HG03097 (cell line): ENCODE measurements around the gene RXFP4.
"Not testable (repeated sequence)": the region's sequence is repeated elsewhere in the genome, so short reads cannot be mapped to it uniquely, and the experiment has no call there.

ENCODE experiments used
- ATAC-seq: cut with Tn5 transposase; IDR thresholded peaks from one replicate; pipeline ENCODE4 v1.9.1; 2021; ENCODE audit not compliant: unreplicated experiment, low FRiP score

RXFP4 gene

DNA sequence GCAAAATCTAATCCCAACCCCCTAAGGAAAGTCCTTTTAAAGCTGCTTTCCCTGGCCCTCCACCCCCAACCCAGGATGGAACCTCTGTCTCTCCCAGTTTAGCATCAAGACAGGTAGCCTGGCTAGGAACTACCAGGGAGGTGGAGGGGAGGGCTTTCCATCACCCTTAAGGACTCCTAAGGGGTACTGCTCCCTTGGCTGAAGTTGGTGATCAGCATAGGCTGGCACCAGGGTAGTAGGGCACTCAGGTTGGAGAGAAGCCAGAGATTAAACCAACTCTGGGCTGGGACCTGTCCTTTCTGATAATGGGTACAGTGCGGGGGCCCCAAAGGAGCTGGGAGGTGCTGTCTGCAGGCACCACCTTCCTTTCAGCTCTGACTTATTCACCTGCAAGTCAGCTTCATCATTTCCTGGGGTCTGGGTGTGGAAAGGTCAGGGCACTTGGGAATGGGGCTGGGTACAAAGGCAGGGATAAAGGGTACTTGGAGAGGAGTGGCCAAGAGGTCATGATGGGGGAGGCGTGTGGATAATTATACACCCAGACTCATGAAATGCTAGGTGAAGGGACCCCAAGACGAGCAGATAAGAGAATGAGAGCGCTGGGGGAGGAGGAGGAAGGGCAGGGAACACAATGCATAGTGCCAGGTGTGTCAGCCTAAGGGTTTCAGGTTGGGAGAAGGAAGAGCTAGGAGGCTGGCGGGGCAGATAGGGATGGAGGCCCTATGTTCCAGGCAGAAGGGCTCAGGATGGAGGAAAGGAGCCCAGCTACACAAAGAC lies 35.7 kb downstream of the RXFP4 start:
- ATAC-seq = no peak

DNA sequence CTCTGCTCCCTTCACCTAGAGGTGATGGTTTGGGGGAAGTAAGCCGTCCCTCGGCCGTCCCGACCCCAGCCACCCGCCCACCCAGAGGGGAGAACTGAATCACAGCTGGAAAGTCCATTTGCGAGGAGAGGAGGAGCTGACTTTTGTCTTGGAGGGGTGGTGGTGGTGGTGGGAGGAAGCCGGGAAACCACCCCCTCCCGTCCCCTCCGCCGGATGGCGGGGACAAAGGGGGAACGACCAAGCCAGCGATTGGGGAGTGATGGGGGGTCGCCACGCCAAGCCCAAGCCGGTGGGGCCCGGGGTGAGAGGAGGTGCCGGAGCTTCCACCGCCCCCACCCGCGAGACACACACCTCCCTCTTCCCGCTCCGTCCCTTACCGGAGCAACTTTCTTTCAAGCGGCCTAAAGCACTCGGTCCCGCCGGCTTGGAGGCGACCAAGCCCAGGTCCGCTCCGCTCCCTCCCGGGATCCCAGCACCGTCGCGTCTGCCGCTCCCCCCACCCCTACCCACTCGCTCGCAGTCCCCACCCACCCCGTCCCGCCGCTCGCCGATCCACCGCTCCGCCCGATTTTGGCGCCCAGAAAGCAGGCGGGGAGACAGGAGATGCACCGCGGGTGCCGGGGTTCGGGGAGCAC lies 36.4 kb downstream of the RXFP4 start:
- ATAC-seq = no peak

DNA sequence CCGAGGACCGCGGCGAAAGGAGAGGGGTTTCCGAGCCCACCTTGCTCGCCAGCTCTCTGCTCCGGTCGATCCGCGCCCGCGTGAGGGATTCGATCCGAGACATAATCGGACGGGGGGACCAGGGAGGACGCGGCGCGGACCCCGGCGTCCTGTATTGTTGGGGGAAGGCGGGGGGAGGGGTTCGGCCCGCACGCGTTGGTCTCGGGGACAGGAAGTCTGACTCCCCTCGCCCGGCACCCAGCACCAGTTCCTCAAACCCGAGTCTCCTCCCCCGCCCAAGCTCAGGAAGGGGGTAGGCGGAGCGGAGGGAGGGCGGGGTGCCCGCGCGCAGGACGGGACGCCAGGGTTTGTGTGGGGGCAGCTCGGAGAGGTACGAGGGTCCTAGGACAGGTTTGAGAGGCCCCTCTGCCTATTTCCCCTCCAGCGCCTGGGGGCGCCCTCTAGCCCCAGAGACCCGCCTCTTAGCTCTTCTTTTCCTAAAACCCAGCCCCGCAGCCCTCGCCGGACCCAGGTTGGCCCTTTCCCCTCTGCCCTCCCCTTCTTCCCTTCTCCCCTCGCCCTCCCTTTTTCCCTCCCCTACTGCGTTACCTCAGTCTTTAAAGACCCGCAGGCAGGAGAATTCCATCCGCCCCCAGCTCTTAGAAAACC lies 37.0 kb downstream of the RXFP4 start, which contains the start of gene ARHGEF2:
Gene ARHGEF2, minus strand, starts transcription at position 223 of the 648 bp plus-strand sequence. Its CDS starts 120 bp downstream, at position 103.
- ATAC-seq = peak; percentile 32

DNA sequence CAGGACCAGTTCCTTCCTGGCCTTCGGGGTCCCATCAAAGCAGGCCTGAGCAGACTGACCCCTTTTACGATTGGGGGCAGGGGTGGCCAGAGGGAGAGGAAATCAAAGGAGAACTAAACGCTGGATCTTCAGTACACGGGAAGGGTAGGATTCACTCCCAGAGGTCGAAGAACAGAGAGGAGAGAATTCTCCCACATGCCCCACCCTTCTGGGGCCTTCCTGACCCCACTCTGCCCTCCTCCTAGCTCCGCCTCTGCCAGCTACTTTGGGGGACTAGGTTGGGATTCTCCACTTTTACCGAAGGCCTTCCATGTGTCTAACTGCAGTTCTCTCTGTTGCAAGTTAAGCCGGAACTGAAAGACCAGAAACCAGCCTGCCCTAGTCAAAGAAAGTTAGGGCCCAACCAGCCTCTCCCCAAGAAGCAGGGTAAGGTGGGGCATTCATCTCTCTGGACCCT lies 37.6 kb downstream of the RXFP4 start:
- ATAC-seq = no peak

DNA sequence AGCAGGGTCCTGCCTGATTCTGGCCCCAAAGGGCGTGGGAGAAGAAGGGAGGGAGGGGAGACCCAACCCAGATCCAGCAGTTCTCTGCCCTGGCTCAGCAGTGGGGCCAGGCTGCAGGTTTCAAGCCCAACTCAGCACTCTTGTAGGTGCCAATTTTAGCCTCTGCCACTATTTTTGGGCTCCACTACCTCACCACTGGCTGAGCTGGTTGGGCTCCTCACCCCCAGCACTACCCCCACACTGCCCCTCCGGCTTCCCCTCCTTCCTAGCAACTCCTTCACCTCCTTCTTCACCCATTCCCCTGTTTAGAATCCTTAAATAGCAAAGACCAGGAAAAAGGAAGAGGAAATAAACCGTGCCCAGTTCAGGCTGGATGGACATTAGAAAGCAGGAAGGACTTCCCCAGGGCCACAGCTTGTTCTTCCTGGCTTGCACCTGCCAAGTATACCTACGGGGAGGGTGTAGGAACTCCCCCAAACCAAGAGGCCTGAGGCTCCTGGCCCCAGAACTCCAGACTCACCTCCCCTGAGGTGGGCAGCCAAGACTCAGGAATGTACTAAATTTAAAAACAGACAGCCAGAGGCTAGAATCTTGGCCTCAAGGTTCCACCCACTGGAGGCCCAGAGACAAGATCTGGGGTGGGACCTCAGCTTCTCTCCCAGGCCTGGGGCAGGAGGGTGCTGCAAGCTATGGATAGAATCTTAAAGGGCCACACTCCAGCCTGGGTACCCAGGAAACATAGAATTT lies 38.3 kb downstream of the RXFP4 start:
- ATAC-seq = no peak

DNA sequence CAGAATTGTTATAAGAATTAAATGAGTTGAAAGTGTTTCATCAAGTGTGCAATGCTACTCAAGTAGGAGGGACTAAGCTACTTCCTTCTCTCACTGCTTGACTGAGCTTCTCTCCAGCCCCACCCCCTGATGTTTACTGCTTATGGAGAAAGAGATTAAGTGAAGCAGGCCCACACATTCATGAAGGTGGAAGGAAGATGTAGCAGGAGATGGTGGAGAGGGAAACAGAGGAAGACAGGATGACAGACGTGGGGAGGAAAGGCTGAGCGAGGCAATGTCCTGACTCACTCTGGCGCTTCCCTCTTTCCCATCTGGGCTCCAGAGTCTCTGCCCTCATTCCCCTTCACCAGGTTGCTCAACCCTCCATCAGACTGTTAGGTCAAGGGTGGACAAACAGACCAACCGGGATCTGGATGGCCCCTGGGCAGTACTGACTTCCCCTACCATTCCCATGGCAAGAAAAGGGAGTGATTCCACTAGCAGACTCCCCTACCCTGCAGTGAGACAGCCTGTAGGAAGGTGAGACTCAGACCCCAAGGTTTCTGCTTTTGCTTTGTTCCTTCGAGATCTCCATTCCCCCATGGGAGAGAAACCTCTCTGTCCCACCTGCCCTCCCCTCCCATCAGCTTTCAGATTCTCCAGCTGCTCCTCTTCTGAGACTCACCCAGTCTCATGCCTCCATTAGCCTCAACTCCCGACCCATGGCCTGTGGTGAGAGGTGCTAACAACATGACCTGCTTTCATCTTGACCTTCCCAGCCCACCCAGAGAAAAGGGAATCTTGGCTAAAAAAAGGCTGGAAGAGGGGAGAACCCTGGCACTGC lies 40.0 kb downstream of the RXFP4 start:
- no peak for ATAC-seq

DNA sequence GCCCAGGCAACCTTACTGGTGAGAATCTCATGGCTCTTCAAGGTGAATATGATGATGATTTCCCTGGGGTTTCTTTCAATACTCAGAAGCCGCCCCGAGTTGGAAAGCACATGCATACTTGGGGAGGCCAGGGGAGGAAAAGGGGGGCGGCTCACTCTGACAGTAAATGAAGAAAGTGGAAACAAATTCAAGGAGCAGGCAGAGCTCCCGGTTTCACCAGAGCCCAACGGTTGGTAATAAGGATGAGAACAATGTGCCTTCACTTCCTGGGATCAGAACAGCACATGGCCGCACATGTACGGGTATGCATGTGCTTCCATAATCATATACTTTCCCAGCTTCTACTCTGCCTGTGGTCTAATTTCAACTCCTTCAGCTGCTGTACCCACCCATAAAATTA lies 40.7 kb downstream of the RXFP4 start:
- ATAC-seq = no peak

DNA sequence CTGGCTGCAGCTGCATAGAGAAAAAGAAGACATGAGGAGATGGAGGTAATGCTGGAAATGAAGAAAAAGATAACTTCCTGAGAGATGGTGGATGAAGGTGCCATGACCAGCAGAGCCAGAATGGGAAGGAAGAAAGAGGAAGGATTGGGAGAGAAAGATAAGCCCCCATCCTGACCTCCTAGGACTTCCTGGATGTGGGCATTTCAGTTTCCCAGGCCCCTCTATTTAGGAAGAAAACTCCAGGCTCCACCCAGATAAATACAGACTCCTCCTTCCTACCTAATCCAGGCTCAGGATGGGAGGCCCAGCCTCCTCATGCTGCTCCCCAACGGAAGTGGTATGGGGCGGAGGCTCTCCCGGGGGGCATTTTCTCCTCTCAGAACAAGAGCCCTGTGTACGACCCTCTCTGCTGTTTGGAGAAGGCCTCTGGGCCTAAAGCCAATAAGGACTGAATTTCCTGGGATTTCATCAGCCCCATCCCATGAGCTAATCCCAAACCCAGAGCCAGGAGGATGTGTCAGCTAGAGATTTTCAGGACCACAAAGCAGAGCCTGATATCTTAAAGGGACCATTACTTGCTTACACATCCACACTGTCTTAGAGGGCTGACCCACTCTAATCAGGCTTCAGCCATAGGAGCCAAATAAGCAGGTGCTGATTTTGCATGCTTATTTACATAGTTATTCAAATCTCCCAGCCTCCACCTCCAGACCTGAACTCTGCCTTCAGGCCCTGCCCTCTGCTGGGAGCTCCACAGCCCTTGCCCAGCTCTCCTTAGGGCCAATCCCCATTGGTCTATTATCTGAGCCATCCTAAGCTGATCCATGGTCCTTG lies 42.0 kb downstream of the RXFP4 start:
- ATAC-seq = no peak

DNA sequence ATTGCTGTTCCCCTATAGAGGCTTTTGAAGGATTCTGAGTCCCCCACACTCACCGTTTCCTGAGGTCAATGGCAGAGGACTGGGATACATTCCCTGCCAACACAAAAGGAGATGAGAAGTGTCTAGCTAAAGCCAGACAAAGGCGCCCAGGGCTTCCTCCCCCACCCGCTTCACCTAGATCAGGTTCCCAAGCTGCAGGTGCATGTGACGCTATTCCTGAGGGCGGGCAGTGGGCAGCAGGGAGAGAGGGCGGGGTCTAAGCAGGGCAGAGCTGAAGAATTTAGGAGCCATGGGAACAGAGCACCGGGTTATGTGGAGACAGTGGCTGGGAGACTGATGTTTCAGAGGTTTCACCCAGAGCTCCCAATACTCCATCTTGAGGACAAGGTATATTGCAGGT lies 42.9 kb downstream of the RXFP4 start:
- no peak for ATAC-seq

DNA sequence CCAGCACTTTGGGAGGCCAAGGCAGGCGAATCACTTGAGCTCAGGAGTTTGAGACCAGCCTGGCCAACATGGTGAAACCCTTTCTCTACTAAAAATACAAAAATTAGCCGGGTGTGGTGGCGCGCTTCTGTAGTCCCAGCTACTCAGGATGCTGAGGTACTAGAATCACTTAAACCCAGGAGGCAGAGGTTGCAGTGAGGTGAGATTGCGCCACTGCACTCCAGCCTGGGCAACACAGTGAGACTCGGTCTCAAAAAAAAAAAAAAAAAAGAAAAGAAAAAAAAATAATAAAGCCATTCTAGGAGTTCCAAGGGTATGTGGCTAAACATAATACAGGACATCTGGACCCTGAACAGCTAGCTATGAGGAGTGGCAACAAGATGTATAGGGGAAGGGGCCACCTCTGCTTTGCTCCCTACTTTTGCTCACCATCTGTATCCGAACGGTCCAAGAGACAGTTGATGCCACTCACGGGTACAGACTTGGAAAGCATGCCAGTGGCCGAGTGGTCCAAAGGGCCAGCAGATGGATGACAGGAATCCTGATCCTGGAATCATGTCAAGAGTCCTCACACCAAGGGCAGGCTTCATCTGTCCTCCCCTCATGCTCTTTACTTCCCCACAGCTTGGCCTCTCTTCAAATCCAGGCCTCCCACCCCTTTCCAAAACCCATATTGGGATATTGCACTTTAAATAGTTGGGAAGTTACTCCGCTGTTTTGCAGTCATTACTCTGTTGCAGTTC lies 43.6 kb downstream of the RXFP4 start:
- ATAC-seq = not testable (repeated sequence)

DNA sequence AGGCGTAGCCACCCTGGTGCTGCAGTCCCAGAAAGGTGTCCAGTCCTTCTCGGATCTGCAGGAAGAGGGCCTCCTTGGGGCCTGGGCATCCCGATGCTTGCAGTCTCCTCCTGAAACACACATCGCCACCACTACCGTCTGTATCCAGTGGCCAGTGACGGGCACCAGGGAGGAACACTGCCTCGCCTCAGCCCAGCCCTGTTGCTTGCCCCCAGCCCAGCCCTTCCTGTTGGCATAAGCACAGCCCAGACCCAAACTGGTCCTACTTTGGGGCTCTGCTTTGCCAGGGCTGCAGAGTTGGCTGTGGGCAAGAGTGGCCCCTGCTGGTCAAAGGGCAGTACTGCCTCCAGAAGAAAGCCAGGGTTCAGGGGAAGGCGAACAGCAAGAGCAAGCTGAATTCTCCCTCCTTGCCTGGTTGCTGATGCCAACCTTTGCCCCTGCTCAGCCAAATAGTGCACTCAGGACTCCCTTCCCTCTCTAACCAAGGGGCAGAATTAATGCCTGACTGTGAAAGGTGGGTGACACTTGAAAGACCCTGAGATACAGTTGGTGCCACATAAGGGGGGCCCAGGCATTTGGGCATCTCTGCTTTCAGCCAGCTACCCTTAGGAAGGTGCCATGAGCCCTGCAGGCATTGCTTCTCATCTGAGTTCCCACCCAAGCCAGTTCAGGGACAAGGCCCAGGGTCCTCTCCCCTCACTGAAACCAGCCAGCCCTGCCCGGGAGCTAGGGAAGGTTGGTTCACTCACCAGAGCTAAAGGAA lies 48.0 kb downstream of the RXFP4 start:
- ATAC-seq = peak; percentile 58

DNA sequence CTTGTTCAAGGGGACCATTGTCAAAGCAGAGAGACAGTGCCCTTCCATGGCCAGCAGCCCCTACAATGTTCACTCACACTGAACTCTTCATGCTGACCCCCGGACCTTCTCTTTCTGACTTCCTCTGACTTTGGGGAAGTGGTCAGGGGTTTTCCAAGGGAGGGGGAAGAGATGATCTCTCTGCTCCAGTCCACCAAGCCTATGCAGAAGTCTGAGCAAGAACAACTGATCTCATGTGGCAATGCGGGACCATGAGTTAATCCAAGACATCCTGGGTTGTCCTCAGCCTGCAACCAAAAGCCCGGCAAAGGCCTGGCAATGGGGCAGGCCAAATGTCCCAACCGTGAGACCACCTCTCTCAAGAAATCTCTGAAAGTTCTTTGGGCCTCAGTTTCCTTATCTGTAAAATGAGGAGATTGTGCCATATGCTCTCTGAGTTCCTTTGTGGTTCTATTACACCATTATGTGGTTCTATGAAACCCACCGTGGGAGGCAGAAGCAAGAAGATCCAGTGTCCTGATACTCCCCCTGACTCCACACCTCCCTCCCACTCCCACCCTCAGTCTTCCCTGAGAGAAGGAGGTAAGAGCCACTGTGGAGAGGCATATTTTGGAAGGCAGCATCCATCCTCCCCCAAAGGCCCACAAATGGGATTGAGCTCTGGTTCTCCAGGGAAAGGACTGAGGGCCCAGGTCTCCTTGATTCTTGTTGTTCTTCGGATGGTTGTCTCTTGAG lies 48.7 kb downstream of the RXFP4 start:
- ATAC-seq = no peak
